T-helper 1 cell treated with Interleukin-12 subunit alpha and Interleukin-12 subunit beta and Interleukin-4 antibody, amounts not matched to agents 30 μg/mL and 1 μg/mL, for 36 hours (primary cell): ENCODE measurements around the gene PRKCB.

Experiments
- H3K27ac Mint-ChIP-seq: one replicate; pipeline ENCODE4 v1.8.0; 2021; ENCODE audit warnings: mild to moderate bottlenecking, mixed read lengths
- H3K27me3 Mint-ChIP-seq: one replicate; pipeline ENCODE4 v1.8.0; 2021; ENCODE audit warnings: low read depth, mixed read lengths
- H3K36me3 Mint-ChIP-seq: one replicate; pipeline ENCODE4 v1.8.0; 2021; ENCODE audit warnings: low read depth, mixed read lengths
- H3K4me1 Mint-ChIP-seq: one replicate; pipeline ENCODE4 v1.8.0; 2021; ENCODE audit warnings: low read depth, mixed read lengths
- H3K4me3 Mint-ChIP-seq: one replicate; pipeline ENCODE4 v1.8.0; 2021; ENCODE audit warnings: mild to moderate bottlenecking, moderate library complexity, mixed read lengths
- H3K9me3 Mint-ChIP-seq: one replicate; pipeline ENCODE4 v1.8.0; 2021; ENCODE audit warnings: mixed read lengths

PRKCB gene

GRCh38 chr16:23981429-23982399 is 145.9 kb downstream of the PRKCB start:
- peaks cover 8% of the 10 kb centered on the region for H3K36me3 Mint-ChIP-seq
- H3K9me3 Mint-ChIP-seq = no peaks in the 10 kb centered on the region
- peaks cover 5% of the 10 kb centered on the region for H3K4me1 Mint-ChIP-seq
- no peak overlapping the region for H3K27ac Mint-ChIP-seq
- no peaks in the 10 kb centered on the region for H3K27me3 Mint-ChIP-seq
- H3K4me3 Mint-ChIP-seq = no peak overlapping the region

- H3K9me3 Mint-ChIP-seq = peaks cover 4% of the 10 kb centered on the region
Measured at GRCh38 chr16:23986455-23986854, 150.7 kb downstream of the PRKCB start.

GRCh38 chr16:23987443-23987842 is 151.7 kb downstream of the PRKCB start:
- Mint-ChIP-seq H3K27me3 (no peaks in the 10 kb centered on the region), H3K36me3 (peaks cover 19% of the 10 kb centered on the region), H3K27ac (no peak overlapping the region), H3K4me1 (peaks cover 8% of the 10 kb centered on the region), H3K4me3 (no peak overlapping the region), H3K9me3 (peaks cover 4% of the 10 kb centered on the region)

More at GRCh38 chr16:23986455-23986854, 150.7 kb downstream of the PRKCB start:
- Mint-ChIP-seq H3K4me1 (peaks cover 8% of the 10 kb centered on the region), H3K27ac (no peak overlapping the region), H3K36me3 (peaks cover 17% of the 10 kb centered on the region), H3K27me3 (no peaks in the 10 kb centered on the region), H3K4me3 (no peak overlapping the region)

- H3K4me3 Mint-ChIP-seq = no peak overlapping the region
Measured at GRCh38 chr16:23990507-23990906, 154.7 kb downstream of the PRKCB start.

GRCh38 chr16:23991066-23991465 is 155.3 kb downstream of the PRKCB start:
- no peaks in the 10 kb centered on the region for H3K27me3 Mint-ChIP-seq
- H3K4me3 Mint-ChIP-seq = no peak overlapping the region
- H3K9me3 Mint-ChIP-seq = peaks cover 4% of the 10 kb centered on the region
- peaks cover 10% of the 10 kb centered on the region for H3K4me1 Mint-ChIP-seq
- peaks cover 19% of the 10 kb centered on the region for H3K36me3 Mint-ChIP-seq
- H3K27ac Mint-ChIP-seq = no peak overlapping the region

More at GRCh38 chr16:23990507-23990906, 154.7 kb downstream of the PRKCB start:
- peaks cover 4% of the 10 kb centered on the region for H3K9me3 Mint-ChIP-seq
- peaks cover 10% of the 10 kb centered on the region for H3K4me1 Mint-ChIP-seq
- no peaks in the 10 kb centered on the region for H3K27me3 Mint-ChIP-seq
- no peak overlapping the region for H3K27ac Mint-ChIP-seq
- H3K36me3 Mint-ChIP-seq = peaks cover 14% of the 10 kb centered on the region

- Mint-ChIP-seq H3K27me3 (no peaks in the 10 kb centered on the region), H3K4me3 (no peak overlapping the region), H3K9me3 (no peaks in the 10 kb centered on the region), H3K4me1 (peaks cover 10% of the 10 kb centered on the region), H3K27ac (no peak overlapping the region), H3K36me3 (peaks cover 18% of the 10 kb centered on the region)
Measured at GRCh38 chr16:23994615-23995014, 158.8 kb downstream of the PRKCB start.

GRCh38 chr16:23996258-23996955 is 160.6 kb downstream of the PRKCB start:
- peaks cover 20% of the 10 kb centered on the region for H3K36me3 Mint-ChIP-seq
- no peak overlapping the region for H3K4me3 Mint-ChIP-seq
- H3K27me3 Mint-ChIP-seq = no peaks in the 10 kb centered on the region
- H3K4me1 Mint-ChIP-seq = peaks cover 13% of the 10 kb centered on the region
- H3K9me3 Mint-ChIP-seq = no peaks in the 10 kb centered on the region
- H3K27ac Mint-ChIP-seq = no peak overlapping the region

- Mint-ChIP-seq H3K27ac (no peak overlapping the region), H3K4me1 (peaks cover 13% of the 10 kb centered on the region), H3K36me3 (peaks cover 18% of the 10 kb centered on the region), H3K9me3 (no peaks in the 10 kb centered on the region), H3K4me3 (no peak overlapping the region), H3K27me3 (no peaks in the 10 kb centered on the region)
Measured at GRCh38 chr16:23998771-23999170, 163.0 kb downstream of the PRKCB start.

GRCh38 chr16:23999663-24000062 is 163.9 kb downstream of the PRKCB start:
- Mint-ChIP-seq H3K27ac (no peak overlapping the region), H3K36me3 (peaks cover 18% of the 10 kb centered on the region), H3K4me1 (peaks cover 13% of the 10 kb centered on the region), H3K9me3 (no peaks in the 10 kb centered on the region), H3K27me3 (no peaks in the 10 kb centered on the region), H3K4me3 (no peak overlapping the region)

- peaks cover 15% of the 10 kb centered on the region for H3K36me3 Mint-ChIP-seq
- H3K9me3 Mint-ChIP-seq = no peaks in the 10 kb centered on the region
- H3K27ac Mint-ChIP-seq = no peak overlapping the region
- H3K4me1 Mint-ChIP-seq = peaks cover 18% of the 10 kb centered on the region
- no peaks in the 10 kb centered on the region for H3K27me3 Mint-ChIP-seq
- no peak overlapping the region for H3K4me3 Mint-ChIP-seq
Measured at GRCh38 chr16:24001710-24002109, 165.9 kb downstream of the PRKCB start.

GRCh38 chr16:24002619-24003018 is 166.8 kb downstream of the PRKCB start:
- Mint-ChIP-seq H3K4me1 (peaks cover 18% of the 10 kb centered on the region), H3K9me3 (no peaks in the 10 kb centered on the region)

GRCh38 chr16:24005577-24005976 is 169.8 kb downstream of the PRKCB start:
- Mint-ChIP-seq H3K4me1 (peaks cover 11% of the 10 kb centered on the region), H3K27ac (no peak overlapping the region), H3K36me3 (peaks cover 5% of the 10 kb centered on the region), H3K4me3 (no peak overlapping the region), H3K27me3 (no peaks in the 10 kb centered on the region), H3K9me3 (no peaks in the 10 kb centered on the region)

More at GRCh38 chr16:24002619-24003018, 166.8 kb downstream of the PRKCB start:
- H3K36me3 Mint-ChIP-seq = peaks cover 12% of the 10 kb centered on the region
- no peaks in the 10 kb centered on the region for H3K27me3 Mint-ChIP-seq
- no peak overlapping the region for H3K4me3 Mint-ChIP-seq
- no peak overlapping the region for H3K27ac Mint-ChIP-seq

GRCh38 chr16:24007391-24007790 is 171.6 kb downstream of the PRKCB start:
- H3K27ac Mint-ChIP-seq = no peak overlapping the region
- no peaks in the 10 kb centered on the region for H3K9me3 Mint-ChIP-seq
- H3K4me3 Mint-ChIP-seq = no peak overlapping the region
- no peaks in the 10 kb centered on the region for H3K27me3 Mint-ChIP-seq
- H3K36me3 Mint-ChIP-seq = peaks cover 5% of the 10 kb centered on the region
- peaks cover 13% of the 10 kb centered on the region for H3K4me1 Mint-ChIP-seq

- Mint-ChIP-seq H3K4me1 (peaks cover 18% of the 10 kb centered on the region), H3K27ac (no peak overlapping the region), H3K36me3 (peaks cover 5% of the 10 kb centered on the region), H3K27me3 (no peaks in the 10 kb centered on the region), H3K9me3 (no peaks in the 10 kb centered on the region), H3K4me3 (no peak overlapping the region)
Measured at GRCh38 chr16:24007934-24008333, 172.2 kb downstream of the PRKCB start.

GRCh38 chr16:24009098-24009497 is 173.3 kb downstream of the PRKCB start:
- Mint-ChIP-seq H3K27me3 (no peaks in the 10 kb centered on the region), H3K27ac (no peak overlapping the region), H3K4me3 (no peak overlapping the region), H3K9me3 (no peaks in the 10 kb centered on the region), H3K36me3 (peaks cover 5% of the 10 kb centered on the region), H3K4me1 (peaks cover 28% of the 10 kb centered on the region)
